GDM1 (cell line): Measurements from ENCODE around the gene HOXB5.
A peak's percentile ranks its signal among the peaks of the same experiment; 100 is the strongest.

ENCODE experiments used
- DNase-seq: peaks from one replicate; lab custom pipeline; 2025; lab: John Stamatoyannopoulos, UW

HOXB5 gene

DNA sequence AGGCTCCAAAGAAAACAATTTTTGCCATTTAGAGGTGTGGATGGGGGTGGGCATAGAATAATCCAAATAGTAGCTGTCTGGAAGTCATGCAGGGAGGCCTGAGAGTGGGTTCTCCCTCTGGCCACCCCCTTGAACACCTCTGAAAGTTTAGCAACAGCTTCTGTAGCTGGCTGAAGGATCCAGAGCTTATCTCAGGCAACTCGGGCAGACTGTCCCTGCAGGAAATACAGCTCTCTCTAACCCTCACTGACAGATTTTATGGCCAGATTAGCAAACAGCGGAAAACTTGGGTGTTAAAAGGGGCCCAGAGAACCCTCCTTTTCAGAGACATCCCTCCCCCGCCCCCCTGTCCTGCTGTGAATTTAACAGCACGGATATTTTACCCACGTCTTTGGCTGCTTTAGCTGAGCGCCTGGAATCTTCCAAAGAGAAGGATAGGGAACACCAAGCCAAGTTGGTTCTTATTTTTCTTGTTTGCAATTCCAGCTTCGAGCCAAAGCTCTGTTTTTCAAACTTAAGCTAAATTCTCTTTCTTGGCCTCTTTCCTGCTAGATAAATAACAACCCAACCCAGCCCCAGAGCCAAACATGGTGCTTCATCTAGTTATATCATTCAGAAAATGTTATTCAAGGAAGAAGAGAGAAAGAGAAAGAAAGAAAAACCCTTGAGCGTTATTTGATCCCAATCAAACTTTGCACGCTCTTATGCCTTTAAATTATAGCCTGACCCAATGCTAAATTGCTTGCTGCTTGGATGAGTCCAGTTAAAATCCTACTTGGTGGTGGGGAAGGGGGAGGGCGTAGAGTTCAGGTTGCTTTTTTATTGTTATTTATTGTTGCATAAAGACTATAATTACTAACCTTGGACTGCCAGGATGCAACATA lies 46.4 kb downstream of the HOXB5 start:
- no peak for DNase-seq

DNA sequence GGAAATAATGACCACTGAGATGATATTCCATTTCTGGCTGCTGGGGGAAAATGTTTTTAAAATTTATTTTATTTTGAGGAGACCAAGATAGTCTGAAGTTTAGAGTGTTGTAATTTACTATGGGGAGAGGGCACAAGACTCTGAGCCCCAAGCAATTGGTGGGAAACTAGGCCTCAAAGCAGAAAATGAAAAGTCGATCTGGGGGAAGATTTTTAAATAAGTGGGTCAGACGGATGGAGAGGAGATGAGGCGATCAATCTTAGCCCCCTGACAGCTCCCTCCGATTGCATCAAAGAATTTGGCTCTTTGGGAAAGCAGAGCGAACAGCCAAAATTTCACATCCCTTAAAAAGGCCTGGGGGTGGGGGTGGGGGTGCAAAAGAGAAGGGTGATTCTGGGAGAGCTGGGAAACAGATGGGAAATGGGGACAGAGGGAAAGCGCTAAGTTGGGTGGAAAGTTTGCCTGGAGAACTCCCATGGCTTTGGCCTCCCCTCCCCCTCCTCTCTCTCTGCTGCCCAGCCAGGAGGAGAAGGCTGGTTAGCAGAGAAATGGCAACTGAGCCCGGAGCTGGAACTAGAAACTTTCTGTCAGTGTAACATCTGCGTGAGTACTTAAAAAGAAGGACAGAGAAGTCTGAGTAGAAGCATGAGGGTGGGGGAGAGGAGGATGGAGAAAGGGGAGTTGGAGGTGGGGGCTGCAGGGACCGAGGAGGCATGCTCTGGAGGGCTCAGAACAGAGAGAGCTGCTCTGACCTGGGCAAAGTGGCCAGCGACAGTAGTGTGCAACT lies 47.2 kb downstream of the HOXB5 start:
- DNase-seq: no peak

DNA sequence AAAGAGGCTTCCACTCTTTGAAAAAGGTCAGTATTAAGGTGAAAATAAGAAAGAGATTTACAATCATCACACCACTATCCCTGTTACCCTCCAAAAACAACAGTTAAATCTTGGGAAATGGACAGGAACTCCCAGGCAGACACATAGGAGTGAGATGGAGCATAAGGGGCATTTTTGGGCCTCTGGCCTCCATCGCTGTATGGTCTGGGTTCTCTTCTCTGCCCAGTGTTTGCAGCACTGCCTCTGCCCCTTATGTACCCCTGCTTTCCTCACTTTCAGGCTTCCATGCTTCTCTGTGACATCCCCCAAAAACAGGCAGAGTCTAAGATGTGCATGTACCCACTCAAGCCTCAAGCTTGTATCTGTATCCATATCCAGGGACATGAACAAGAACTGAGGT lies 48.0 kb downstream of the HOXB5 start:
- no peak for DNase-seq

DNA sequence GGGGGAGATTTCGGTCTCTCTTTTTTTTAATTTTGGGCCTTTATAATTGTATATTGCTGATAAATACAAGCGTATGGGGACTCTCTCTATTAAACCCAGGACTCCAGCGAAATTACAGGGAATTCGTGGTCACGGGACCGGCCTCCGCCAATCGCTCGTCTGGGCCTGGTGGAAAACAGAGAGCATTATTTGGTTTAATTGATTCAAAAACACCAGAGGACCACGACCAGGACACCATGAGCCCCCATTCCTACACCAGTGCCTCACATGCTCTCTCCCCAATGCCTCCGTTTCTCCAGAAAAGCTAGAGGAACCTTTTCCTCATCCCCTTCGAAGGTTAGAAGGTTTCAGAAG lies 48.6 kb downstream of the HOXB5 start, which contains the start of gene HOXB2:
TSS of gene HOXB2 (minus strand) at position 88 of the 354 bp plus-strand sequence. CDS start 198 bp downstream, outside the sequence.
- DNase-seq: no peak

DNA sequence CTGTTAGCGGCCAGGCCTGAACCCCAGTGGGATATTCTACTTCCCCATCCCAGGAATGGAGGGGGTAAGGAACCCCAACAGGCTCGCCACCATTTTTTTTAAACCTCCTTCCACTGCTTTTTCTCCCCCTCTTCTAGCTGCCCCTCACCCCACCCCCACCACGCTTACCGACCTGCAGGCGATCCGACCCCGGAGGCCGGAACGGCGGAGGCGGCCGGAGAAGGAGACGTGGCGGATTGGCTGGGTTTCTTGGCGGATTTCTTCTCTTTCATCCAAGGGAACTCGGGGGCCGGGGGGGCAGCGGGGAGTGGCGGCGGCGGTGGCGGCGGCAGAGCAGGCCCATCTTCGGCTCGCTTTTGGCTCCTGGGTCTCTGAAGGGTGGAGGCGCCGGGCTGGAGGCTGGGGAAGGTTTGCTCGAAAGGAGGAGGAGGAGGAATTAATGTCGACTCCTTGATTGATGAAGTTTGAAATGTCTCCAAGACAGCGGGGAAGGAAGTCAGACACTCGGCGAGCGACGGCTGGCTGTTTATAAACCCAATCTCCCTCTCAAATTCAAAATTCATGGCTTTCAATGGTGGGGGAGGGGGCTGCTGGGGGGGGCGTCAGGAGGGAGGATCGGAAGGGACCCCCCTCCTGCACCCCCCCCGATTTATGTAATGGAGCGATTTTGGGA lies 49.1 kb downstream of the HOXB5 start:
- DNase-seq: peak; percentile 22

DNA sequence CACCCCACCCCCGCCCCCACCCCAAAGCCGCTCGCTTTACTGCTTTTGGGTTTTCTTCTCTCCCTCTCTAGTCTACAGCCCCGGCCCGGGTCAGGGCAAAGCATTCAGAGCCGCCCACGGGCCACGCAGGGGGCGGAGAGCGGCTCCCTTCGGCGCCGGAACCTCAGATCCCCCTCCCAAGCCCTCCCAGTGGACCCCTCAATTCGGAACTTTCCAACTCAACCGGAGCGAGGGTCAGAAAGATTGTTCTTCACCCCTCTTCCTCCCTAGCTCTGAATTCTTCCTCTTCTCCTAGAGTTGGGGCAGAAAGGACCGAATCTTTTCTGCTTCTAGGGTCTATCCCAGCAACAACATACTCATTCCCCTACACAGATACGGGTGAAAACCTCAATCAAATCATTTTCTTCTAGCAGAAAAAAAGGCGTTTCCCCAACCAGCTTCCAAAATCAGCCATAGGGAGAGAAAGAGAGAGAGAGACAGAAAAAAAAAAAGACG lies 49.7 kb downstream of the HOXB5 start:
- DNase-seq: no peak

DNA sequence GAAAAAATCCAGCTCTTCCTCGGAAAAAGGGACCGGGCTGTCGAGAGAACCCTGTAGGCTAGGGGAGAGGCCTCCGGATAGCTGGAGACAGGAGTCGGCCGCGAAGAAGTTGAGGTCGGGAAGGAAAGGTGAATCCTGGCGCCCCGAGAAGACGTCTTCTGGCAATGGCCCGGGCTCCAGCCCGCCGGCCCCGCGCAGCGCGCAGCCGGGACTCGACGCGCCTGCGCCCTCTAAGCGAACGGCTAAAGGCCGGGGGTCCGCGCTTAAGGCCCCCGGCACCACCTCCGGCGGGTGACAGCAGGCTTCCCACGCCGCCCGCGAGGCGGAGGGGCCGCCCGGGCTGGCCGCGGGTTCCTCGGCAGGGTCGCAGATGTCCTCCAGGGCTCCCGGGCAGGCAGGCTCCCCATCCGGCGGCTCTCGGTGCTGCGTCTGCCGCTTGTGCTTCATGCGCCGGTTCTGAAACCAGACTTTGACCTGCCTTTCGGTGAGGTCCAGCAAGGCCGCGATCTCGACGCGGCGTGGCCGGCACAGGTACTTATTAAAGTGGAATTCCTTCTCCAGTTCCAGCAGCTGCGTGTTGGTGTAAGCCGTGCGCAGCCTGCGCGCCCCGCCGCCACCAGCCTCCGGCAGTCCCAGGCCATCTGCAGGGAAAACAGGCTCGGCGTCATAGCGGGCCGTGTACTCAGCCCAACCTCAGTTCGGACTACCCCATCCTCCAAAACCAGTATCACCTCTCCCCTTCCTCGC lies 50.3 kb downstream of the HOXB5 start:
- DNase-seq: no peak

DNA sequence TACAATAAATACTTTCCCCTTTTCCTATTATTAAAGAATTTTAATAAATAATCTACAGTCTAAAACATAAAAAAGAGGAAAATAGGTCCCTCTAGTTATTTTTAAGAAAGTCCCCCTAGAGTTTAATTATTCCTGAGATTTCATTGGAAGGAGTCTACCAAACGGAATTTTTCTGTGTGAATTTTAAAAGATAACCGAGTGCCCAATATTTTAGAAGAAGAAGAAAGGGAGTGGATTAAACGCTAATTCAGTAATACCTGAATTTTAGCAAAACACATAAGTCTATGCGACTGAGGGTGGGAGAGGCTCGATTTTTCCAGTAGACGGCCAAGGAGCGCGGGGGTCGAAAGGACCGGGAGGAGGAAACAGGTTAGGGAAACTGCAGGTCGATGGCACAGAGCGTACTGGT lies 50.9 kb downstream of the HOXB5 start:
- DNase-seq: no peak

DNA sequence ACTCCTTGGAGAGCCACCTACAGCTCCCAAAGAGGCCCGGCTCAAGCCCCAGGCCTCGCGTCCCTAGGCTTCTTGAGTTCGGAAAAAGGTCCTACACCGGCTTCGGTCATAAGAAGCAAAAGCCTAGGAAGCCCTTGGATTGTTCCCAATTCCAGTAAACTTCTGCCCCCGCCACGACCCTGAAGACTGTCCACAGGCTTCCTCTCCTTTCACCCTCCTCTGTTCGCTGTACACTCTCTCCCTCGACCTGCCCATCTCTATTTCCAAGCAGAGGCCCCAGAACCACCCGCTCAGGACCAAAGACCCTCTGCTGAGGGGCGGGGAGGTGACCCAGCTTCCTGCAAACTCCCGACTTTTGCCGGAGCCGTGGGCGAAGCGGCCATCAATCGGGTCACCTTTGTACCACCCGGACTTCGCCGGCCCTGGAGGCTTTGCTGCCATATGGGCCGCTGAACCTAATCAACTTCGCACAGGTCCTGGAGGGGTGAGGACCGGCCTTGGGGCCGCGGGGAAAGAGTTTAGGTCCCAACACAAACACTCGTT lies 51.4 kb downstream of the HOXB5 start:
- no peak for DNase-seq

DNA sequence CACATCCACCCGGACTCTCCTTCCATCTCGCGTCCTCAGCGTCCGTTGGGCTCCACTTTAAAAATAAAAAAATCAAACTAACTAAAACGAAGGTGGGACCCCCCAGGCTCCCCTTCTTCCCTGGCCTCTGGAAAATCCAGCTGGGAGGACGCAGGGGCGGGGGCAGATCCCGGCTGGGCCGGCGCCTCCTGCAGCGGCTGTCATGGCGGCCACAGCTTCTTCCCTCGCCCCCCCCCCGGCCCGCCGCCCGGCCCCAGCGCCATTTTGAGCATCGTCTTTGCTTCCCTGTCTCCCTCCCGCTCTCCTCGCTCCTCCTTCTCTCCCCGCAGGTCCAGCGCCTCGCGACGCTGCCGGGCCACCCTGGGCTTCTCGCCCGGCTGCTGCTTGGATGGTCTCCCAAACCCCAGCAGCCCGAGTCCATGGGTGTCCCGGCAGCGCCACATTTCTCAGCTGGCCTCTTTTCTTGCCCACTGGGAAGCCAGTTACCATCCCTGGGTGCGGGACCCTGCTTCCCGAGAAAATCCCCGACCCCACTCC lies 51.9 kb downstream of the HOXB5 start:
- no peak for DNase-seq
